ENCODE results near the gene KSR1. TPM values are rescaled to one million over a fixed set of nuclear protein-coding genes. Genes with fewer than 3 reads are reported as not detected.
A peak's percentile ranks its signal among the peaks of the same experiment; 100 is the strongest.

Gene KSR1
- total RNA-seq, 4 donors from 2014 or later = 10.0 to 15.2 (median 13.9) TPM

DNA sequence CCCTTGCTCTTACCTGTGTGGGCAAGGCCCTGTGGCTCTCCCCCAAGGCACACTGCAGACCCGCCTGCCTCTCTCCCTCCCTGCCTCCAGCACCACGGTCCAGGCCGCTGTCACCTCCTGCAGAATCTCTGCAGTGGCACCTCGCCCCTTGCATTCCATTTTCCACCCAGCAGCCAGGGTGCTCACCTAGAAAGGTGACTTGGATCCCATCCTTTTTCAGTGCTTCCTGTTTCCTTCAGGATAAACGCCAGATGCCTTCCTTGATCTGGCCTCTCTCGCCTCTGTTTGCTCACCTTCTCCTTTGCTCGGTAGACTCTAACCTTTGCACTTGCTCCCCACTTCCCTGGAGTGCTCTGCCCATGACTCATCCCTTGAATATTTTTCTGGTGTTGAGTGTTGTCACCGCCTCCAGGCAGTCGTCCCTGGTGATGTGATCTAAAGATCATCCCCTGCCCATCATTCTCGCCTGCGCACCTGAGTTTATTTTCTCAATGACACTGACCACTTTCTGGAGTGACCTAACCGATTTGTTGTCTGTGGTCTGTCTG is 95.5 kb downstream of the KSR1 start:
- Histone ChIP-seq H3K4me3 (no peak overlapping the region), H3K36me3 (peaks cover 0 to 4% of the 10 kb centered on the region in 2 donors), H3K27me3 (no peaks in the 10 kb centered on the region), H3K27ac (no peak overlapping the region), H3K9me3 (no peaks in the 10 kb centered on the region), H3K4me1 (peaks cover 0 to 35% (median 20%) of the 10 kb centered on the region in 3 donors)
- no peak for TF ChIP-seq EP300 (IDR thresholded peaks at IDR 0.05)
- TF ChIP-seq POLR2A (IDR thresholded peaks at IDR 0.05) = no peak
- TF ChIP-seq, protein P1, sequence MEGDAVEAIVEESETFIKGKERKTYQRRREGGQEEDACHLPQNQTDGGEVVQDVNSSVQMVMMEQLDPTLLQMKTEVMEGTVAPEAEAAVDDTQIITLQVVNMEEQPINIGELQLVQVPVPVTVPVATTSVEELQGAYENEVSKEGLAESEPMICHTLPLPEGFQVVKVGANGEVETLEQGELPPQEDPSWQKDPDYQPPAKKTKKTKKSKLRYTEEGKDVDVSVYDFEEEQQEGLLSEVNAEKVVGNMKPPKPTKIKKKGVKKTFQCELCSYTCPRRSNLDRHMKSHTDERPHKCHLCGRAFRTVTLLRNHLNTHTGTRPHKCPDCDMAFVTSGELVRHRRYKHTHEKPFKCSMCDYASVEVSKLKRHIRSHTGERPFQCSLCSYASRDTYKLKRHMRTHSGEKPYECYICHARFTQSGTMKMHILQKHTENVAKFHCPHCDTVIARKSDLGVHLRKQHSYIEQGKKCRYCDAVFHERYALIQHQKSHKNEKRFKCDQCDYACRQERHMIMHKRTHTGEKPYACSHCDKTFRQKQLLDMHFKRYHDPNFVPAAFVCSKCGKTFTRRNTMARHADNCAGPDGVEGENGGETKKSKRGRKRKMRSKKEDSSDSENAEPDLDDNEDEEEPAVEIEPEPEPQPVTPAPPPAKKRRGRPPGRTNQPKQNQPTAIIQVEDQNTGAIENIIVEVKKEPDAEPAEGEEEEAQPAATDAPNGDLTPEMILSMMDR (IDR thresholded peaks at IDR 0.05) = no peak
- TF ChIP-seq POLR2AphosphoS5 (IDR thresholded peaks at IDR 0.05) = no peak
- 82 to 83% methylated on average over 11 to 12 of the region's 12 CpGs for WGBS, 2 donors (ENCODE audit: low coverage in 1 of 2)
- no peak for ATAC-seq

DNA sequence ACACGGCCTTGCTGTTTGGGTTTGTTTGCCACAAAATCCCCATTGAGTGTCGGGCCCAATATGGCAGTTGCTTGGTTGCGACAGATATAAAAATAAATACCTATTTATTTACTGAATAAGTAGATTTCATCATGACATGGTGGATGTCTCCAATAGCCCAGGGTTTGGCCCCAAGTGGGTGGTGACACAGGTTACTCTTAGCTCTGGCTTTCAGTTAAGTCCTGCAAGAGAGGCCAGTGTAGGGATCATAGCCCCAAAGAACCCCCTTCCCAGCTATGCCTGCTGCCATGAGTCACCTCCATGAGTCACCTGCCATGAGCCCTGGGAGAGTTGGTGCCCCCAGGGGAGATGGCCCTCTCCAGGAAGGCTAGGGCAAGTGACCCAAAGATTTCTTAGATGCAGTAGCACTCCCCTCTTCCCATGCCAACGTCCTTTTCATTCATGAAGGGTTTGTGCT is 96.1 kb downstream of the KSR1 start:
- no peak overlapping the region for H3K4me3 ChIP-seq
- peaks cover 0 to 4% of the 10 kb centered on the region in 2 donors for H3K36me3 ChIP-seq
- ATAC-seq = no peak
- H3K9me3 ChIP-seq = no peaks in the 10 kb centered on the region
- WGBS, 2 donors (ENCODE audit: low coverage in 1 of 2) = 59 to 89% methylated on average over 4 of the region's 4 CpGs
- no peaks in the 10 kb centered on the region for H3K27me3 ChIP-seq
- H3K27ac ChIP-seq = no peak overlapping the region
- peaks cover 0 to 35% (median 20%) of the 10 kb centered on the region in 3 donors for H3K4me1 ChIP-seq
- TF ChIP-seq EP300 (IDR thresholded peaks at IDR 0.05) = no peak
- TF ChIP-seq POLR2AphosphoS5 (IDR thresholded peaks at IDR 0.05) = no peak
- TF ChIP-seq, protein P1 (IDR thresholded peaks at IDR 0.05) = no peak
- no peak for TF ChIP-seq POLR2A (IDR thresholded peaks at IDR 0.05)

DNA sequence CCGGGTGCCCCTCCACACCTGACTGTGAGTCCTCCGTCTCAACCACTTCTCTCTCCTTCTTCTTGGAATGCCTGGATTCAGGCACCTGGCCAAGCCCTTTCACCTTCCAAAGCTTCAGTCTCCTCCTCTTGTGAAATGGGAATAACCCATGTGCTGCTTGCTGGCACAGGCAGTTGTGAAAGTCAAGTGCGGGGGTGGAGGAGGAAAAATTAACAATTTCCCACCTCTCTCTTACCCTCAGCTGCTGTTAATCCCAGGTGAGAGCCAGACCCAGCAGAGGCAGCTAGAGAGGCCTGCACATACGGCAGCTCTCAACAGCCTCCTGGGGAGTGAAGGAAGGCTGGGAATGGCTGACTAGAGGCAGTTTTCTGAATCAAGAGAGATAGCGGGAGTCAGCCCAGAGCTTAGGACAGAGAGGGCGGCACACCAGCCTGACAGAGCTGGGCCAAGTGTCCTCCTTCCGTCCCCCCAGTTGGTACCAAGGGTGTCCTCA is 96.8 kb downstream of the KSR1 start:
- peaks cover 0 to 35% (median 20%) of the 10 kb centered on the region in 3 donors for H3K4me1 ChIP-seq
- peak overlapping the region in 3 of 4 donors; percentile 19 to 51 (median 23) for H3K27ac ChIP-seq
- 36 to 84% methylated on average over 2 to 4 of the region's 7 CpGs for WGBS, 2 donors (ENCODE audit: low coverage in 1 of 2)
- no peaks in the 10 kb centered on the region for H3K27me3 ChIP-seq
- H3K9me3 ChIP-seq = no peaks in the 10 kb centered on the region
- H3K4me3 ChIP-seq = no peak overlapping the region
- peak; percentile 16 for ATAC-seq
- TF ChIP-seq POLR2A (IDR thresholded peaks at IDR 0.05) = no peak
- TF ChIP-seq, protein P1 (IDR thresholded peaks at IDR 0.05) = no peak
- no peak for TF ChIP-seq EP300 (IDR thresholded peaks at IDR 0.05)
- TF ChIP-seq POLR2AphosphoS5 (IDR thresholded peaks at IDR 0.05) = no peak
- peaks cover 0 to 4% of the 10 kb centered on the region in 2 donors for H3K36me3 ChIP-seq

DNA sequence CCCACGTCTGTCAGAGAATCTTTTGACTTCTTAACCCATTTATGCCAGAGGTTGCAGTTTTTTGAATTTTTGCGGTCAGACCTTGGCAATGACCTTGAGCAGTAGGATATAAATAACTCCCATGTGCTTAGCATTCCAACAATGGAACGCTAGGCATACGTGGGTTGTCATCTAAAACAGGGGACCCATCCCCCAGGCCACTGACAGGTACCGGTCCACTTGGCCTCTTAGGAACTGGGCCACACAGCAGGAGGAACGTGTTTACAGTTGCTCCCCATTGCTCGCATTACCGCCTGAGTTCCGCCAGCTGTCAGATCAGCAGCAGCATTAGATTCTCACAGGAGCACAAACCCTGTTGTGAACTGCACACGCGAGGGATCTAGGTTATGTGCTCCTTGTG is 97.9 kb downstream of the KSR1 start:
- peak; percentile 37 for ATAC-seq
- 25 to 35% methylated on average over 2 to 4 of the region's 11 CpGs for WGBS, 2 donors (ENCODE audit: low coverage in 1 of 2)
- H3K9me3 ChIP-seq = no peaks in the 10 kb centered on the region
- H3K4me3 ChIP-seq = no peak overlapping the region
- H3K4me1 ChIP-seq = peaks cover 0 to 37% (median 21%) of the 10 kb centered on the region in 3 donors
- no peaks in the 10 kb centered on the region for H3K27me3 ChIP-seq
- H3K27ac ChIP-seq = peak overlapping the region in 2 of 4 donors; percentile 19 to 51
- TF ChIP-seq POLR2AphosphoS5 (IDR thresholded peaks at IDR 0.05) (no peak), POLR2A (IDR thresholded peaks at IDR 0.05) (no peak), EP300 (IDR thresholded peaks at IDR 0.05) (no peak)
- TF ChIP-seq, protein P1 (IDR thresholded peaks at IDR 0.05) = no peak
- H3K36me3 ChIP-seq = peaks cover 0 to 4% of the 10 kb centered on the region in 2 donors

DNA sequence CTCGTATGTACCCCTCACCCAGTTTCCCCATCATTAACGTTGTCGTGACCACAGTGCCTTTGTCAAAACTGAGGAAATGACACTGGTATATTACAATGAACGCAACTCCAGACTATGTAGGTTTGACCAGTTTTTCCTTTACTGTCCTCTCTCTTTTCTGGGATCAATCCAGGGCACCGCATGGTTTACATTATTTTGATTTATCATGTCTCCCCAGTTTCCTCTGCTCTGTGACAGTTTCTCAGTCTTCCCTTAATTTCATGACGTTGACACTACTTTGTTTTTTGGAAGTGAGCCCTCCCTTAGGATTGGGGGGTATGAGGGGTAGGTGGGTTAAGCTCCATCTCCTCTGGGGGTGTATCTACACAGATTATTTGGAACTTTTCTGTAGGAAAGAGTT is 98.7 kb downstream of the KSR1 start:
- H3K4me3 ChIP-seq = no peak overlapping the region
- H3K9me3 ChIP-seq = no peaks in the 10 kb centered on the region
- H3K27me3 ChIP-seq = no peaks in the 10 kb centered on the region
- H3K4me1 ChIP-seq = peaks cover 0 to 41% (median 28%) of the 10 kb centered on the region in 3 donors
- WGBS, 2 donors (ENCODE audit: low coverage in 1 of 2) = 27 to 84% methylated on average over 2 to 6 of the region's 6 CpGs
- no peak for ATAC-seq
- TF ChIP-seq, protein P1 (IDR thresholded peaks at IDR 0.05) = no peak
- no peak for TF ChIP-seq POLR2A (IDR thresholded peaks at IDR 0.05)
- TF ChIP-seq EP300 (IDR thresholded peaks at IDR 0.05) = no peak
- H3K36me3 ChIP-seq = peaks cover 0 to 4% of the 10 kb centered on the region in 2 donors
- no peak overlapping the region for H3K27ac ChIP-seq
